CD4-positive, alpha-beta T cell treated with Interleukin-4 for 4 hours (primary cell): Measurements from ENCODE around the gene SHPK.
"Not testable (repeated sequence)": the region's sequence is repeated elsewhere in the genome, so short reads cannot be mapped to it uniquely, and the experiment has no call there.

Source experiments
- DNase-seq: peaks from one replicate; pipeline ENCODE4 v3.0.0-alpha.2; 2020

SHPK gene

GRCh38 chr17:3585826-3586225 lies 50.2 kb downstream of the SHPK start:
- DNase-seq, result no peak

- DNase-seq, result no peak
Measured at GRCh38 chr17:3583456-3583855, 52.6 kb downstream of the SHPK start.

GRCh38 chr17:3582915-3583314 lies 53.1 kb downstream of the SHPK start:
- DNase-seq, result no peak

GRCh38 chr17:3578667-3579066 lies 57.4 kb downstream of the SHPK start:
- not testable (repeated sequence) for DNase-seq

GRCh38 chr17:3576970-3577369 lies 59.1 kb downstream of the SHPK start:
- DNase-seq, result no peak

GRCh38 chr17:3575511-3575910 lies 60.5 kb downstream of the SHPK start:
- no peak for DNase-seq

GRCh38 chr17:3574231-3574630 lies 61.8 kb downstream of the SHPK start:
- no peak for DNase-seq

GRCh38 chr17:3573246-3574100 lies 62.6 kb downstream of the SHPK start:
- no peak for DNase-seq

GRCh38 chr17:3572231-3572630 lies 63.8 kb downstream of the SHPK start:
- DNase-seq, result no peak

GRCh38 chr17:3571043-3571900 lies 64.8 kb downstream of the SHPK start:
- no peak for DNase-seq

GRCh38 chr17:3569534-3570137 lies 66.4 kb downstream of the SHPK start:
- DNase-seq, result no peak

GRCh38 chr17:3566551-3566950 lies 69.5 kb downstream of the SHPK start:
- DNase-seq, result no peak

- no peak for DNase-seq
Measured at GRCh38 chr17:3565143-3565542, 70.9 kb downstream of the SHPK start.

GRCh38 chr17:3564241-3564640 lies 71.8 kb downstream of the SHPK start:
- DNase-seq, result not testable (repeated sequence)

- no peak for DNase-seq
Measured at GRCh38 chr17:3559270-3559645, 76.8 kb downstream of the SHPK start.

GRCh38 chr17:3558603-3559269 lies 77.3 kb downstream of the SHPK start:
- peak; percentile 37 for DNase-seq
